ENCODE data around the gene RBMS2. TPM values are rescaled to one million over a fixed set of nuclear protein-coding genes. Genes with fewer than 3 reads are reported as not detected.

Gene RBMS2
- polyA plus RNA-seq, 3 donors, result 5.1 to 8.2 (median 6.5) TPM

DNA sequence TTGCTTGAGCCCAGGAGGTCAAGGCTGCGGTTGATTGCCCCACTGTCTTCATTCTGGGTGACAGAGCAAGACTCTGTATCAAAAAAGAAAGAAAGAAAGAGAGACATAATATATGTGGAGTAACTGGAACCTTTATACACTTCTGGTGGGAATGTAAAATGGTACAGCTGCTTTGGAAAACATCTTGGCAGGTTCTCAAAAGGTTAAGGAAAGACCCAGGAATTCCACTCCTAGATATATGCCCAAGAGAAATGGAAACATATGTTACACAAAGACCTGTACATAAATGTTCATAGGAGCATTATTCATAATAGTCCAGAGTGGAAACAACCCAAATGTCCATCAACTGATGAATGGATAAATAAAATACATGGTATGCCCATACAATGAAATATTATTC, 7.2 kb downstream of the RBMS2 start:
- no peak overlapping the region for H3K27ac Mint-ChIP-seq
- no peak for DNase-seq
- peaks cover 5% of the 10 kb centered on the region in 2 donors for H3K36me3 Mint-ChIP-seq
- H3K4me3 Mint-ChIP-seq, result no peak overlapping the region
- no peak overlapping the region for H3K27ac ChIP-seq (ENCODE audit: low read depth in 1 of 2, low read length in 2 of 2)
- intact Hi-C loops (cut with micrococcal nuclease), result loop anchor here in 1 of 2 donors (2.0 kb wide), 1 partner anchor 14 kb away; no protein-coding TSS in a partner anchor
- no peaks in the 10 kb centered on the region for H3K9me3 ChIP-seq (replicated peaks in 1 of 2; ENCODE audit: control insufficient read depth in 1 of 2, insufficient read depth in 1 of 2, low read length in 2 of 2)
- H3K9ac ChIP-seq (ENCODE audit: insufficient read depth, low read length, poor library complexity, severe bottlenecking), result no peak overlapping the region
- no peak overlapping the region for H3K4me3 ChIP-seq (replicated peaks in 1 of 3; ENCODE audit: low read depth in 2 of 3, low read length in 3 of 3)
- no peak overlapping the region for H3K4me2 ChIP-seq (replicated peaks; ENCODE audit: extremely low read depth, low read length, poor library complexity, severe bottlenecking)
- TF ChIP-seq, protein P1, sequence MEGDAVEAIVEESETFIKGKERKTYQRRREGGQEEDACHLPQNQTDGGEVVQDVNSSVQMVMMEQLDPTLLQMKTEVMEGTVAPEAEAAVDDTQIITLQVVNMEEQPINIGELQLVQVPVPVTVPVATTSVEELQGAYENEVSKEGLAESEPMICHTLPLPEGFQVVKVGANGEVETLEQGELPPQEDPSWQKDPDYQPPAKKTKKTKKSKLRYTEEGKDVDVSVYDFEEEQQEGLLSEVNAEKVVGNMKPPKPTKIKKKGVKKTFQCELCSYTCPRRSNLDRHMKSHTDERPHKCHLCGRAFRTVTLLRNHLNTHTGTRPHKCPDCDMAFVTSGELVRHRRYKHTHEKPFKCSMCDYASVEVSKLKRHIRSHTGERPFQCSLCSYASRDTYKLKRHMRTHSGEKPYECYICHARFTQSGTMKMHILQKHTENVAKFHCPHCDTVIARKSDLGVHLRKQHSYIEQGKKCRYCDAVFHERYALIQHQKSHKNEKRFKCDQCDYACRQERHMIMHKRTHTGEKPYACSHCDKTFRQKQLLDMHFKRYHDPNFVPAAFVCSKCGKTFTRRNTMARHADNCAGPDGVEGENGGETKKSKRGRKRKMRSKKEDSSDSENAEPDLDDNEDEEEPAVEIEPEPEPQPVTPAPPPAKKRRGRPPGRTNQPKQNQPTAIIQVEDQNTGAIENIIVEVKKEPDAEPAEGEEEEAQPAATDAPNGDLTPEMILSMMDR (IDR thresholded peaks at IDR 0.05), result no peak
- peaks cover 7% of the 10 kb centered on the region for H3K79me2 ChIP-seq (ENCODE audit: insufficient read depth, low read length)
- H2AFZ ChIP-seq (ENCODE audit: insufficient read depth, low read depth, low read length, poor library complexity, severe bottlenecking), result no peak overlapping the region
- no peaks in the 10 kb centered on the region for H3K9me3 Mint-ChIP-seq
- 100% methylated on average over 1 of the region's 1 CpG for WGBS (ENCODE audit: insufficient coverage)
- no peaks in the 10 kb centered on the region for H3K4me1 ChIP-seq (ENCODE audit: control insufficient read depth in 1 of 2, insufficient read depth in 2 of 2, low read length in 2 of 2)
- H3K27me3 Mint-ChIP-seq (ENCODE audit: low read depth in 3 of 3), result peaks cover 0 to 1% (median 0%) of the 10 kb centered on the region in 3 donors
- peaks cover 4% of the 10 kb centered on the region for H4K20me1 ChIP-seq (ENCODE audit: insufficient read depth, low read length)
- no peaks in the 10 kb centered on the region for H3K27me3 ChIP-seq (ENCODE audit: control insufficient read depth in 2 of 2, insufficient read depth in 2 of 2, low read length in 2 of 2)
- peaks cover 0 to 3% of the 10 kb centered on the region in 2 donors for H3K36me3 ChIP-seq (replicated peaks in 1 of 2; ENCODE audit: control insufficient read depth in 1 of 2, insufficient read depth in 2 of 2, low read length in 2 of 2)
- peaks cover 14% of the 10 kb centered on the region for H3K4me1 Mint-ChIP-seq

DNA sequence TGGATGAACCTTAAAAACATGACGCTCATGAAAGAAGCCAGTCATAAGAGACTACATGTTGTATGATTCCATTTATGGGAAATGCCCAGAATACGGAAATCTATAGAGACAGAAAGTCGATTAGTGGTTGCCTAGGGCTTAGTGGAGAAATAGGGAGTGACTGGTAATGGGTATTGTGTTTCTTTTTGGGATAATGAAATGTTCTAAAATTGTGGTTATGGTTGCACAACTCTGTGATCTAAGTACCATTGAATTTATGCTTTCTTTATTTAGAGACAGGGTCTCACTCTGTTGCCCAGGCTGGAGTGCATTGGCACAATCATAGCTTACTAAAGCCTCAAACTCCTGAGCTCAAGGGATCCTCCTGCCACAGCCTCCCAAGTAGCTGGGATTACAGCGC, 8.0 kb downstream of the RBMS2 start:
- H3K36me3 Mint-ChIP-seq, result peaks cover 5% of the 10 kb centered on the region in 2 donors
- no peak overlapping the region for H3K4me3 Mint-ChIP-seq
- Histone ChIP-seq H3K27me3 (ENCODE audit: control insufficient read depth in 2 of 2, insufficient read depth in 2 of 2, low read length in 2 of 2) (no peaks in the 10 kb centered on the region), H3K36me3 (replicated peaks in 1 of 2; ENCODE audit: control insufficient read depth in 1 of 2, insufficient read depth in 2 of 2, low read length in 2 of 2) (peaks cover 0 to 3% of the 10 kb centered on the region in 2 donors), H3K4me3 (replicated peaks in 1 of 3; ENCODE audit: low read depth in 2 of 3, low read length in 3 of 3) (no peak overlapping the region), H3K9ac (ENCODE audit: insufficient read depth, low read length, poor library complexity, severe bottlenecking) (no peak overlapping the region), H2AFZ (ENCODE audit: insufficient read depth, low read depth, low read length, poor library complexity, severe bottlenecking) (no peak overlapping the region), H3K9me3 (replicated peaks in 1 of 2; ENCODE audit: control insufficient read depth in 1 of 2, insufficient read depth in 1 of 2, low read length in 2 of 2) (no peaks in the 10 kb centered on the region), H4K20me1 (ENCODE audit: insufficient read depth, low read length) (peaks cover 4% of the 10 kb centered on the region), H3K27ac (ENCODE audit: low read depth in 1 of 2, low read length in 2 of 2) (no peak overlapping the region), H3K4me2 (replicated peaks; ENCODE audit: extremely low read depth, low read length, poor library complexity, severe bottlenecking) (no peak overlapping the region), H3K4me1 (ENCODE audit: control insufficient read depth in 1 of 2, insufficient read depth in 2 of 2, low read length in 2 of 2) (no peaks in the 10 kb centered on the region), H3K79me2 (ENCODE audit: insufficient read depth, low read length) (peaks cover 7% of the 10 kb centered on the region)
- H3K9me3 Mint-ChIP-seq, result no peaks in the 10 kb centered on the region
- peaks cover 0 to 1% (median 0%) of the 10 kb centered on the region in 3 donors for H3K27me3 Mint-ChIP-seq (ENCODE audit: low read depth in 3 of 3)
- 80% methylated on average over 3 of the region's 4 CpGs for WGBS (ENCODE audit: insufficient coverage)
- DNase-seq, result no peak
- TF ChIP-seq, protein P1 (IDR thresholded peaks at IDR 0.05), result no peak
- no peak overlapping the region for H3K27ac Mint-ChIP-seq
- intact Hi-C loops (cut with micrococcal nuclease), result loop anchor here in 1 of 2 donors (2.0 kb wide), 1 partner anchor 15 kb away; no protein-coding TSS in a partner anchor
- H3K4me1 Mint-ChIP-seq, result peaks cover 11% of the 10 kb centered on the region

Data from CD14-positive monocyte (primary cell).